IMR-90 (cell line): ENCODE measurements around the gene ARRDC2. TPM values are rescaled to one million over a fixed set of nuclear protein-coding genes. Genes with fewer than 3 reads are reported as not detected.

Experiments
- ATAC-seq: fragments of 200-7000 bp; cut with Tn5 transposase; 2 replicates; pipeline ENCODE4 v1.9.1; 2020; ENCODE audit warnings: low read depth, mild to moderate bottlenecking, moderate library complexity
- BruUV-seq: library from RNA; stranded (reverse); fragments of 400-500 nt; replicated peaks from 2 replicates; lab custom pipeline; 2021; lab: Mats Ljungman, UMichigan
- CTCF ChIA-PET: fragments of 300-600 bp; formaldehyde crosslinking; extraction: SDS; loops from one replicate; lab custom pipeline; 2021; ENCODE audit warnings: antibody characterized with exemption; lab: Yijun Ruan, JAX
- POLR2A ChIA-PET: fragments of 300-600 bp; sonication (Branson Sonifier 250); formaldehyde crosslinking; loops from one replicate; lab custom pipeline; 2022; ENCODE audit warnings: antibody characterized with exemption; ENCODE audit not compliant: unreplicated experiment; lab: Charles Lee
- DNase-seq: peaks from one replicate; pipeline ENCODE4 v3.0.0; 2013
- H2AFZ ChIP-seq: replicated peaks from 2 replicates; pipeline ENCODE3; 2013; ENCODE audit warnings: low read length, mild to moderate bottlenecking; ENCODE audit not compliant: poor library complexity
- H2AK5ac ChIP-seq: 2 replicates; pipeline ENCODE4 v1.6.1; 2013; ENCODE audit warnings: low read depth, low read length, inconsistent platforms
- H2AK9ac ChIP-seq: replicated peaks from 2 replicates; pipeline ENCODE3; 2013; ENCODE audit warnings: mild to moderate bottlenecking, low read depth, low read length, moderate library complexity; ENCODE audit not compliant: poor library complexity
- H2BK120ac ChIP-seq: 2 replicates; pipeline ENCODE4 v1.6.1; 2013; ENCODE audit warnings: low read depth, low read length, inconsistent platforms
- H2BK15ac ChIP-seq: 3 replicates; pipeline ENCODE4 v1.6.1; 2013; ENCODE audit warnings: low read depth, low read length, inconsistent platforms
- H2BK20ac ChIP-seq: 2 replicates; pipeline ENCODE4 v1.6.1; 2013; ENCODE audit warnings: low read depth, mild to moderate bottlenecking, inconsistent platforms, low read length, moderate library complexity
- H2BK5ac ChIP-seq: 2 replicates; pipeline ENCODE4 v1.6.1; 2013; ENCODE audit warnings: mild to moderate bottlenecking, low read depth, low read length, inconsistent platforms; ENCODE audit not compliant: poor library complexity, severe bottlenecking
- H3K14ac ChIP-seq: replicated peaks from 2 replicates; pipeline ENCODE4 v1.6.1; 2013; ENCODE audit warnings: low read depth, low read length, inconsistent platforms
- H3K18ac ChIP-seq: 2 replicates; pipeline ENCODE4 v1.6.1; 2013; ENCODE audit warnings: low read depth, low read length, control low read depth
- H3K23ac ChIP-seq: 2 replicates; pipeline ENCODE4 v1.6.1; 2013; ENCODE audit warnings: low read depth, low read length, inconsistent platforms
- H3K27ac ChIP-seq: 2 replicates; pipeline ENCODE4 v1.5.1; 2013; ENCODE audit warnings: mild to moderate bottlenecking, control low read depth, low read length; ENCODE audit not compliant: insufficient read depth
- H3K27me3 ChIP-seq: 2 replicates; pipeline ENCODE4 v1.6.1; 2013; ENCODE audit warnings: low read length; ENCODE audit not compliant: control insufficient read depth, insufficient read depth
- H3K36me3 ChIP-seq: 2 replicates; pipeline ENCODE4 v1.6.1; 2013; ENCODE audit warnings: low read length, mixed read lengths; ENCODE audit not compliant: control insufficient read depth, insufficient read depth
- H3K4ac ChIP-seq: 2 replicates; pipeline ENCODE4 v1.6.1; 2013; ENCODE audit warnings: low read depth, low read length, inconsistent platforms
- H3K4me1 ChIP-seq: 2 replicates; pipeline ENCODE4 v1.6.1; 2013; ENCODE audit warnings: low read length, mixed read lengths; ENCODE audit not compliant: control insufficient read depth, insufficient read depth
- H3K4me2 ChIP-seq: 2 replicates; pipeline ENCODE4 v1.6.1; 2013; ENCODE audit warnings: low read depth, mild to moderate bottlenecking, control low read depth, low read length, moderate library complexity
- H3K4me3 ChIP-seq: 2 replicates; pipeline ENCODE4 v1.5.1; 2013; ENCODE audit warnings: low read depth, mild to moderate bottlenecking, control low read depth, low read length, moderate library complexity; ENCODE audit not compliant: insufficient read depth
- H3K56ac ChIP-seq: 2 replicates; pipeline ENCODE4 v1.6.1; 2013; ENCODE audit warnings: low read length, inconsistent platforms; ENCODE audit not compliant: insufficient read depth; ENCODE audit errors: extremely low read depth
- H3K79me1 ChIP-seq, 2 experiments: 2 replicates each; pipeline ENCODE4 v1.6.1; 2013; ENCODE audit warnings: low read length in 2 of 2, inconsistent platforms in 1 of 2, low read depth in 1 of 2
- H3K9ac ChIP-seq: 2 replicates; pipeline ENCODE4 v1.6.1; 2013; ENCODE audit warnings: low read depth, low read length, control low read depth
- H3K9me1 ChIP-seq: 2 replicates; pipeline ENCODE4 v1.6.1; 2013; ENCODE audit warnings: low read length, inconsistent platforms; ENCODE audit not compliant: insufficient read depth
- H3K9me3 ChIP-seq: 2 replicates; pipeline ENCODE4 v1.6.1; 2013; ENCODE audit warnings: low read length; ENCODE audit not compliant: control insufficient read depth, insufficient read depth
- H4K20me1 ChIP-seq: 2 replicates; pipeline ENCODE4 v1.6.1; 2013; ENCODE audit warnings: low read length, inconsistent platforms; ENCODE audit not compliant: insufficient read depth
- H4K5ac ChIP-seq: 2 replicates; pipeline ENCODE4 v1.6.1; 2013; ENCODE audit warnings: mild to moderate bottlenecking, low read depth, low read length, control low read depth
- H4K8ac ChIP-seq, 2 experiments: 2 replicates each; pipeline ENCODE4 v1.6.1; 2013; ENCODE audit warnings: low read depth in 2 of 2, low read length in 2 of 2, control low read depth in 1 of 2, inconsistent platforms in 1 of 2
- H4K91ac ChIP-seq: 2 replicates; pipeline ENCODE4 v1.6.1; 2013; ENCODE audit warnings: low read depth, low read length, inconsistent platforms; ENCODE audit not compliant: insufficient read depth
- BHLHE40 ChIP-seq: fragments of 150-350 bp; IDR thresholded peaks from 2 replicates; pipeline ENCODE4 v1.6.1; 2016; ENCODE audit warnings: mild to moderate bottlenecking, low read depth, low read length
- CEBPB ChIP-seq: IDR thresholded peaks from 2 replicates; pipeline ENCODE4 v1.6.1; 2012; ENCODE audit warnings: low read depth, low read length, improper control_type of control experiment
- CHD1 ChIP-seq: IDR thresholded peaks from 2 replicates; pipeline ENCODE4 v1.6.1; 2012; ENCODE audit warnings: low read depth, low read length, improper control_type of control experiment
- CTCF ChIP-seq: conservative IDR thresholded peaks from 2 replicates; pipeline ENCODE4 v1.5.1; 2012; ENCODE audit warnings: mild to moderate bottlenecking, low read depth, low read length, improper control_type of control experiment
- ELK1 ChIP-seq: fragments of 150-350 bp; IDR thresholded peaks from 2 replicates; pipeline ENCODE4 v1.6.1; 2016; ENCODE audit warnings: low read depth, mild to moderate bottlenecking, low read length, moderate library complexity, borderline replicate concordance
- FOS ChIP-seq: fragments of 150-350 bp; IDR thresholded peaks from 2 replicates; pipeline ENCODE4 v1.6.1; 2016; ENCODE audit warnings: low read depth, low read length
- MAFK ChIP-seq: IDR thresholded peaks from 2 replicates; pipeline ENCODE4 v1.6.1; 2012; ENCODE audit warnings: low read depth, low read length, improper control_type of control experiment
- MAZ ChIP-seq: IDR thresholded peaks from 2 replicates; pipeline ENCODE4 v1.6.1; 2012; ENCODE audit warnings: low read depth, mild to moderate bottlenecking, low read length, improper control_type of control experiment, moderate library complexity, borderline replicate concordance
- MXI1 ChIP-seq: IDR thresholded peaks from 2 replicates; pipeline ENCODE4 v1.6.1; 2012; ENCODE audit warnings: low read depth, mild to moderate bottlenecking, low read length, moderate library complexity, borderline replicate concordance
- RAD21 ChIP-seq: IDR thresholded peaks from 2 replicates; pipeline ENCODE4 v1.6.1; 2012; ENCODE audit warnings: low read length, improper control_type of control experiment
- RCOR1 ChIP-seq: IDR thresholded peaks from 2 replicates; pipeline ENCODE4 v1.6.1; 2012; ENCODE audit warnings: mild to moderate bottlenecking, low read length, improper control_type of control experiment; ENCODE audit not compliant: insufficient replicate concordance
- RFX5 ChIP-seq: IDR thresholded peaks from 2 replicates; pipeline ENCODE4 v1.8.0; 2012; ENCODE audit warnings: low read depth, mild to moderate bottlenecking, low read length, moderate library complexity
- SMC3 ChIP-seq: fragments of 150-350 bp; IDR thresholded peaks from 2 replicates; pipeline ENCODE4 v1.6.1; 2016; ENCODE audit warnings: low read depth, mild to moderate bottlenecking, antibody characterized with exemption, low read length, moderate library complexity
- USF2 ChIP-seq: fragments of 150-350 bp; IDR thresholded peaks from 2 replicates; pipeline ENCODE4 v1.6.1; 2017; ENCODE audit warnings: mild to moderate bottlenecking, antibody characterized with exemption, low read length, low read depth
- WGBS, 2 experiments: methylation state at CpG; one replicate each; pipeline versions ENCODE4 v1.1.5 to v1.1.7; 2013; ENCODE audit warnings: missing lambda C conversion rate in 2 of 2; ENCODE audit not compliant: insufficient read length in 1 of 2; ENCODE audit errors: extremely low coverage in 2 of 2; 5-methylcytosine and 5-hydroxymethylcytosine counted together
- dilution Hi-C: fragments of 300-500 bp; cut with HindIII; formaldehyde crosslinking; loops from one replicate; pipeline ENCODE4 v1.14.3; 2018; ENCODE audit warnings: low sequenced_read_pairs; ENCODE audit not compliant: unreplicated experiment
- in situ Hi-C: fragments of 300-500 bp; cut with MboI; formaldehyde crosslinking; loops from 3 replicates; pipeline ENCODE4 v1.14.3; 2019; ENCODE audit warnings: low sequenced_read_pairs, inconsistent platforms, mixed read lengths
- intact Hi-C: fragments of 100-400 bp; cut with micrococcal nuclease; formaldehyde crosslinking; loops from 2 replicates; pipeline ENCODE4 v1.10.0; 2022
- polyA plus RNA-seq, 3 experiments: library from polyadenylated mRNA; depleted of rRNA; stranded (reverse); fragments of >200 nt; gene quantifications; 2 replicates each; pipeline ENCODE4 v1.2.3, GENCODE V29; 2012; ENCODE audit warnings: low replicate concordance in 1 of 3
- total RNA-seq: library from RNA; depleted of rRNA; stranded (reverse); fragments of >200 nt; gene quantifications from 2 replicates; pipeline ENCODE4 v1.2.3, GENCODE V29; 2012

ARRDC2 gene
- total and polyA plus RNA-seq, 2 of the 4 experiments (the other 2 are of a cell fraction) = 1.4 to 4.9 TPM

GRCh38 chr19:17967257-17968051, 40.5 kb upstream of the ARRDC2 start:
- H4K5ac ChIP-seq = no peak overlapping the region
- POLR2A ChIA-PET = no interaction called here
- H3K4ac ChIP-seq = no peak overlapping the region
- peak overlapping the region; percentile 60; the same call in 1 of the 2 replicates for H3K4me2 ChIP-seq
- H2BK20ac ChIP-seq = no peak overlapping the region
- no peaks in the 10 kb centered on the region for H3K36me3 ChIP-seq
- peaks cover 60% of the 10 kb centered on the region for H3K27me3 ChIP-seq
- H2BK120ac ChIP-seq = no peak overlapping the region
- WGBS, 2 experiments = 3% methylated on average over 11 of the region's 35 CpGs; no CpG with 5 or more reads in 1 of the 2 experiments
- DNase-seq (no peak), ATAC-seq (no peak)
- no peak overlapping the region for H4K8ac ChIP-seq
- H3K56ac ChIP-seq = no peak overlapping the region
- intact Hi-C loops (no loop called here), in situ Hi-C loops (no loop called here), dilution Hi-C loops (no loop called here)
- H3K9ac ChIP-seq = no peak overlapping the region
- H3K23ac ChIP-seq = peak overlapping the region; percentile 33; the same call in 1 of the 2 replicates
- no peaks in the 10 kb centered on the region for H3K79me1 ChIP-seq
- no peak overlapping the region for H2AK5ac ChIP-seq
- no peak overlapping the region for H4K91ac ChIP-seq
- no peak overlapping the region for H2BK15ac ChIP-seq
- H3K18ac ChIP-seq = no peak overlapping the region
- BruUV-seq = no TSS peak
- no peaks in the 10 kb centered on the region for H3K9me1 ChIP-seq
- no peak overlapping the region for H2BK5ac ChIP-seq
- H3K9me3 ChIP-seq = peaks cover 3% of the 10 kb centered on the region; the same call in 1 of the 2 replicates
- no peak overlapping the region for H2AK9ac ChIP-seq
- no peak overlapping the region for H3K14ac ChIP-seq
- no peaks in the 10 kb centered on the region for H4K20me1 ChIP-seq
- H3K27ac ChIP-seq = no peak overlapping the region
- peak overlapping the region; percentile 63 for H2AFZ ChIP-seq
- CTCF ChIA-PET = no interaction called here
- H3K4me3 ChIP-seq = peak overlapping the region; percentile 27; the same call in 1 of the 2 replicates
- no peaks in the 10 kb centered on the region for H3K4me1 ChIP-seq
- TF ChIP-seq CEBPB = no peak
- no peak for TF ChIP-seq BHLHE40
- no peak for TF ChIP-seq CTCF
- no peak for TF ChIP-seq SMC3
- TF ChIP-seq RCOR1 = no peak
- TF ChIP-seq MAFK = no peak
- TF ChIP-seq RAD21 = no peak
- no peak for TF ChIP-seq CHD1
- no peak for TF ChIP-seq RFX5
- no peak for TF ChIP-seq FOS
- no peak for TF ChIP-seq MAZ
- TF ChIP-seq MXI1 = no peak
- no peak for TF ChIP-seq USF2
- no peak for TF ChIP-seq ELK1
